SIG-M5 treated with dmso at 0.1 percent for 504 hours (cell line): Measurements from ENCODE around the gene PGAP6.
A peak's percentile ranks its signal among the peaks of the same experiment; 100 is the strongest.
"Not testable (repeated sequence)": the region's sequence is repeated elsewhere in the genome, so short reads cannot be mapped to it uniquely, and the experiment has no call there.

Experiments used
- DNase-seq: peaks from one replicate; lab custom pipeline; 2025; ENCODE audit not compliant: unreplicated experiment; lab: John Stamatoyannopoulos, UW

Gene PGAP6, protein sequence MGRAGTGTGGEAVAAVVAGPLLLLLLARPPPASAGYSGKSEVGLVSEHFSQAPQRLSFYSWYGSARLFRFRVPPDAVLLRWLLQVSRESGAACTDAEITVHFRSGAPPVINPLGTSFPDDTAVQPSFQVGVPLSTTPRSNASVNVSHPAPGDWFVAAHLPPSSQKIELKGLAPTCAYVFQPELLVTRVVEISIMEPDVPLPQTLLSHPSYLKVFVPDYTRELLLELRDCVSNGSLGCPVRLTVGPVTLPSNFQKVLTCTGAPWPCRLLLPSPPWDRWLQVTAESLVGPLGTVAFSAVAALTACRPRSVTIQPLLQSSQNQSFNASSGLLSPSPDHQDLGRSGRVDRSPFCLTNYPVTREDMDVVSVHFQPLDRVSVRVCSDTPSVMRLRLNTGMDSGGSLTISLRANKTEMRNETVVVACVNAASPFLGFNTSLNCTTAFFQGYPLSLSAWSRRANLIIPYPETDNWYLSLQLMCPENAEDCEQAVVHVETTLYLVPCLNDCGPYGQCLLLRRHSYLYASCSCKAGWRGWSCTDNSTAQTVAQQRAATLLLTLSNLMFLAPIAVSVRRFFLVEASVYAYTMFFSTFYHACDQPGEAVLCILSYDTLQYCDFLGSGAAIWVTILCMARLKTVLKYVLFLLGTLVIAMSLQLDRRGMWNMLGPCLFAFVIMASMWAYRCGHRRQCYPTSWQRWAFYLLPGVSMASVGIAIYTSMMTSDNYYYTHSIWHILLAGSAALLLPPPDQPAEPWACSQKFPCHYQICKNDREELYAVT

DNA sequence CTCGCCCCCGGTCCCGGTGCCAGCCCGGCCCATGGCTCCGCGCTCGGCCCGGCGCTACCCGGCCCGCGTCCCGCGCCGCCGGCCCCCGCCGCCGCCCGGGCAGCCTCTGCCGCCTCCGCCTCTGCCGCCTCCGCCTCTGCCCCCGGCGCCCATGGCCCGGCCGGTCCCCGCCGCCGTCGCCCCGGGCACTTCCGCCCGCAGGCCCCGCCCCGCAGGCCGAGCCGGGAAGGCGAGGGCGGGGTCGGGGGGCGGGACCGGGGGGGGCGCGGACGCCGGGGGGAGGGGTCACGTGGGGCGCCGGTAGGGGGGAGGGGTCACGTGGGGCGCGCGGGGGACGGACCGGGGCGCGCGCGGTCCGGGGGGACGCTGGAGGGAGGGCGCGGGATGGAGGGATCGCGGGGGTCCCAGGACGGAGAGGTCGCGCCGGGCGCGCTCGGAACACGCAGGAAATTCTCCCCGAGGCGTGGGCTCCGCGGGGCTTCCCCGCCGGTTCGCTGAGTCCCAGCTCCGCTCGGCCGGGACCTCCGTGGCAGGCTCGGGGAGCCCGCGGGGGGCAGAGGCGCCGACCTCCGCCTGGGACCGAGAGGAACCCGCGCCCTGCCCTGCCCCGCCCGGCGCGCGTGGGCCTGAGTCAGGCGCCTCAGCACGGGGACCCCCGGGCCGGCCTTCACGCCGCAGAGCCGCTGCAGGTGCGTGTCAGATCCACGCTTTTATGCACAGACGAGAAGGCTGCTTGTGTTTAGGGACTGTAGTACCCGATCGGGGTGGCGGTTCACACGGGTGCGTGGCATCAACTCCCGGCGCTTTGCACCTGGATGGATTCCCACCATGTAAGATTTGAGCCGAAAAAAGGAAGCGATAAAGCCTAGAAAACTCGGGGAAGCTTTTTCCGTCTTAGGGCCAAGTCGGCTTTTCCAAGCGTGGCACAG, at the start of gene PGAP6:
Gene PGAP6, minus strand, starts transcription at position 190 of the 929 bp plus-strand sequence. Its CDS starts 157 bp downstream, at position 33.
- DNase-seq = peak; percentile 41

DNA sequence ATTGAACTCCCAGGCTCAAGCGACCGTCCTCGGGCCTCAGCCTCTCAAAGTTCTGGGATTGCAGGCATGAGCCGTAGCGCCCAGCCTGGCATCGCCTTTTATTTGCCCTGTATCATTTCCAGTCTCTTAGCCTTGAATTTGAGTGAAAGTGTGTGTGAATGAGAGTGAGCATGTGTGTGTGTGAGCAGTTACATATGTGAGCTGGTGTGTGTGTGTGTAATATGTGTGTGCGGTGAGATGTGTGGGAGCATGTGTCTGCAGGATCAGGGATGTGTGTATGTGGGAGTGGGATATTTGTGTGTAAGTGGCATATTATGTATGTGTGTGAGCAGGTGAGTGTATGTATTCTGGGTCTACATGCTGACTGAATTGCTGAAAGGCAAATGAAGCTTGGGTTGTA, 49.1 kb upstream of the PGAP6 start:
- DNase-seq = no peak

DNA sequence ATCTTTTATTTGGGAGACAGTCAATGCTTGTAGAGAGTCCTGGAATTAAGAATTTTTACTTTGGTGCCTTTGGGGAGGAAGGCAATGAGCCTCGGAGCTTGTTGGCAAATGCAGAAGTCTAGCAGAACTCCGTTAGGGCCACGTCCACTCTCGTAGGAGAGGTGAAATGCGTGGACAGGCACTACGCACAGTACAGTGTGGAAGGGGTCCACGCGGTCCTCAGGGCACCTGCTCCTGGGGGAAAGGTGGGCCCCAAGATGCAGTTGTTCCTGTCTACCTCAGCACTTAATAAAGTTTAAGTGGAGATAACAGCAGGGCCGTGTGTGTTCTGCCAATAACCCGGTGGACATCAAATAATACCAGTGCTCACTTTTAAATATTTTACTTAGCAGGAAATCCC, 45.5 kb upstream of the PGAP6 start:
- no peak for DNase-seq

DNA sequence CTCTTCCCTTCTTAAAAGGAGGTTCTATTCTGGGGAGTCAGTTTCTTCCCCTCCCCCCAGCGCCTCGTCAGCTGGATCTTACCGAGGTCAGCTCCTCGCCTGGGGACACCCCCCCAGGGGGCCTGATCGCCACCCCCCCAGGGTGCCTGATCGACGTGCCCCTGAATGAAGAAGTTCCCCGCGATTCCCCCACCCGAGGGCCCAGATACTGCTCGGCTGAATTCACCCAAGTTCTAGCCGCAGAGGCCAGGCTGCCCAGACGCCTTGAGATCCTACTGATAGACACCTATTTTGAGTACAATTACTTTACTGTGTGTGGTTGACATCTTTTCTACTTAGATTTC, 45.1 kb upstream of the PGAP6 start:
- peak; percentile 16 for DNase-seq

DNA sequence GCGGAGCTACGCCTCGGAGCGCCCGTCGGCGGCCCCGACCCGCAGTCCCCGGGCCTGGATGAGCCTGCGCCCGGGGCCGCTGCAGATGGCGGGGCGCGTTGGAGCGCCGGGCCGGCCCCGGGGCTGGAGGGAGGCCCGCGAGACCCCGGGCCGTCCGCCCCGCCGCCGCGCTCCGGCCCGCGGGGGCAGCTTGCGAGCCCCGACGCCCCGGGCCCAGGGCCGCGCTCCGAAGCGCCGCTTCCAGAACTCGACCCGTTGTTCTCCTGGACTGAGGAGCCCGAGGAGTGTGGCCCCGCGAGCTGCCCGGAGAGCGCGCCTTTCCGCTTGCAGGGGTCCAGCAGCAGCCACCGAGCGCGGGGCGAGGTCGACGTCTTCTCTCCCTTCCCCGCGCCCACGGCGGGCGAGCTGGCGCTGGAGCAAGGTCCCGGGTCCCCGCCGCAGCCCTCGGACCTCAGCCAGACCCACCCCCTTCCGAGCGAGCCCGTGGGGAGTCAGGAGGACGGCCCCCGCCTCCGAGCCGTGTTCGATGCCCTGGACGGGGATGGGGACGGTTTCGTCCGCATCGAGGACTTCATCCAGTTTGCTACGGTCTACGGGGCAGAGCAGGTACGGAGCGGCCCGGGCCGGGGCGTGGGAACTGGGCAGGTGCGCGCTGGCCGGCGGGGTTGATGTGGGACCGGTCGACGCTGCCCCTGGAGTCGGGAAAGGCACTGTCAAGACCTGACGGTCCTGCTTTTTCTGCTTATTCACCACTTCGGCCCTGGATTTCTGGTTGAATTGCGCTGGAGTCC, 44.5 kb upstream of the PGAP6 start:
- DNase-seq = no peak

DNA sequence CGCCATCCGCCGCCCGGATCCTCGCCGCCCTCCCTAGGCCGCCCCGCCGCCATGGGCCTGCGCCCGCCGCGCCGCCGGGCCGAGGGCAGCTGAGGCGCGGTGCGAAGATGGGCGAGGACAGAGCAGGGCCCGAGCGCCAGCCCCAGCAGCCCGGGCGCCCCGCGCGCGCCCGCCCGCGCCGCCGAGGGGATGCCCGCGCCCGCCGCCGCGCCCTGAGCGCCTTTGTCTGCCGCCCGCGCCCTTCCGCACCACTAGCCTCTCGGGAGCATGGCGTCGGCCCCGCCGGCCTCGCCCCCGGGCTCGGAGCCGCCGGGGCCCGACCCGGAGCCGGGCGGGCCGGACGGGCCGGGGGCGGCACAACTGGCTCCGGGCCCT, 43.9 kb upstream of the PGAP6 start:
- DNase-seq = no peak

DNA sequence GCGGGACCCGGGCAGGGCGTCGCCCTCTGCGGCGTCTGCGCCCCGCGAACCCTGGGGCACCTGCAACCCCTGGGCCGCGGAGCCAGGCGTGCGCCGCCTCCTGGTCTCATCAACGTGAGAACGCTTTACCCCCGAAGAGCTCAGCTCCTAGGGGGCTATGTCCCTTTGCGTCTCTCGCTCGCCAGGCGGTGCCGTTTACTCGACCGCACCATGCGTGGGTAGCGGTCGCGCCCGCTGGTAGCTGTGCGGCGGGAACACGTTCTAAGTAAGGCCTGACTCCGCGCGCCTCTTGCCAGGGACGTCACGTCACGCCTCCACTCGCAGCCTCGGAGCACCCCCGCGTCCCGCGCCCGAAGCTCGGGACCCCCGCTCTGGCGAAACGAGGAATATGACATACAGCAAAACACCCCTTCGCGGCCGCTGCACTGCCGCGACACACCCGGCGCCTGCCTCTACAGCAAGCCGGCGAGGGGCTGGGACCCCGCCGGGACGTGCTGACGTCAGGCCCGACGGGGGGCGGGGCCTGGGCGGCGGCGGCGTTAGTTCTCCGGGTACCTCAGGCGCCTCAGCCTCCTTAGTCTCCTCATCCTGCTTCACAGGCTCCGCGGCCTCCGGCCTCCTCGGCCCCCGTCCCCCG, 43.4 kb upstream of the PGAP6 start, which contains the start of gene RAB11FIP3:
Gene RAB11FIP3, plus strand, starts transcription at position 568 of the 637 bp plus-strand sequence. CDS start 358 bp downstream, outside the sequence.
- peak; percentile 70 for DNase-seq

DNA sequence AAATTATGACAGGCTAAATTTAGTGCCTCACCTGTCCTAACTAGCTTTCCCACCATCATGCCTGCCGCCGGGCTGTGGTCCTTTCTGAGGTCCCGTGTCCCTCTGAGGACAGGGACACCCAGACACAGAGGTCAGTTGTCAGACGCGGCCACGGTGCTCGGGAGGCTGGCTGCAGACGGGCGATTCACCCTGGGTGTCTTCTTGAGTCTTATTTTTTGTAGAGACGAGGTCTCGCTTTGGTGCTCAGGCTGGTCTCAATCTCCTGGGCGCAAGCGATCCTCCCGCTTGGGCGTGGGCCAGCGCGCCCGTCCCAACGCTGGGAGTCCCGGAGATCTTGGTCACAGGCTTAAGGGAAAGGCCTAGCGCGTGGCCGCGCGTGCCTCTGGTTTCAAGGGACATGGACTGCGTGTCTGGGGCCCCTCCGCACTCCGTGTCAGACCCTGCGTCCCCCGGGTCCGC, 42.9 kb upstream of the PGAP6 start:
- no peak for DNase-seq

DNA sequence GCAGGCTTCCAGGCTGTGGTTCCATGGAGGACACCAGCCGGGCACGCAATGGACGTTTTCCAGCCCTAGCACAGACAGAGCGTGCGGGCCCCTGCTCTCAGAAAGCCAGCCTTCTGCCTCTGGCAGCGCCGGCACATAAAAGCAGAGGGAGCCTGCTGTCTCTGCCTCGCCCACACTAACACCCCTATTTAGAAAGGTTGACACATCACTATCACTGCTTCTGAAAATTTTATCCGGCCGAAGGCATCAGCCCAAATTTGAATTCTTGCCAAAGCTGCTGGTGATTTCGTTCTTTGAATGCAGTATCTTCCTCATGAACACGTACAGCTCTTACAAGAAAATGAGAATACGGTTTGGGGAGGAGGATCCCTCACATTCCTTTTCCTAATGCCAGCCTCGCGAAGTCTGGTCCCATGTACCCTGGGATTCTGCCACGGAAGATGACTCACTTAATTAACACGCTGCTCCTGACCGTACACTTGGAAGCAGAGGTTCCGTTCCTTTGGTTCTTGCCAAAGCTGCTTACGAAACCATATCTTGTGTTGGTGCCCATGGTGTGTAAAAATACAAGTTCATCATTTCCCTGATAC, 42.4 kb upstream of the PGAP6 start:
- peak; percentile 25 for DNase-seq

DNA sequence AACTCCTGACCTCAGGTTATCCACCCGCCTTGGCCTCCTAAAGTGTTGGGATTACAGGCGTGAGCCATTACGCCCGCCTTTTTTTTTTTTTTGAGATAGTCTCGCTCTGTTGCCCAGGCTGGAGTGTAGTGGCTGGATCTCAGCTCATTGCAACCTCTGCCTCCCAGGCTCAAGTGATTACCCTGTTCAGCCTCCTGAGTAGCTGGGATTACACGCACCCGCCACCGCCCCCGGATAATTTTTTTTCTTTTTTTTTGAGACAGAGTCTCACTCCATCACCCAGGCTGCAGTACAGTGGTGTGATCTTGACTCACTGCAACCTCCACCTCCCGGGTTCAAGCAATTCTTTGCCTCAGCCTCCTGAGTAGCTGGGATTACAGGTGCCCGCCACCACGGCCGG, 40.4 kb upstream of the PGAP6 start:
- DNase-seq = not testable (repeated sequence)

DNA sequence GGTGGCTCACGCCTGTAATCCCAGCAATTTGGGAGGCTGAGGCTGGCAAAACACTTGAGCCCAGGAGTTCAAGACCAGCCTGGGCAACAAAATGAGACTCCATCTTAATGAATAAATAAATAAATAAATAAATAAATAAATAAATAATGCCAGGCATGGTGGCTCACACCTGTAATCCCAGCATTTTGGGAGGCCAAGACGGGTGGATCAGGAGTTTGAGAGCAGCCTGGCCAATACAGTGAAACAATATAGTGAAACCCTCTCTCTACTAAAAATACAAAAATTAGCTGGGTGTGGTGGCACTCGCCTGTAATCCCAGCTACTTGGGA, 33.4 kb upstream of the PGAP6 start:
- DNase-seq = not testable (repeated sequence)

DNA sequence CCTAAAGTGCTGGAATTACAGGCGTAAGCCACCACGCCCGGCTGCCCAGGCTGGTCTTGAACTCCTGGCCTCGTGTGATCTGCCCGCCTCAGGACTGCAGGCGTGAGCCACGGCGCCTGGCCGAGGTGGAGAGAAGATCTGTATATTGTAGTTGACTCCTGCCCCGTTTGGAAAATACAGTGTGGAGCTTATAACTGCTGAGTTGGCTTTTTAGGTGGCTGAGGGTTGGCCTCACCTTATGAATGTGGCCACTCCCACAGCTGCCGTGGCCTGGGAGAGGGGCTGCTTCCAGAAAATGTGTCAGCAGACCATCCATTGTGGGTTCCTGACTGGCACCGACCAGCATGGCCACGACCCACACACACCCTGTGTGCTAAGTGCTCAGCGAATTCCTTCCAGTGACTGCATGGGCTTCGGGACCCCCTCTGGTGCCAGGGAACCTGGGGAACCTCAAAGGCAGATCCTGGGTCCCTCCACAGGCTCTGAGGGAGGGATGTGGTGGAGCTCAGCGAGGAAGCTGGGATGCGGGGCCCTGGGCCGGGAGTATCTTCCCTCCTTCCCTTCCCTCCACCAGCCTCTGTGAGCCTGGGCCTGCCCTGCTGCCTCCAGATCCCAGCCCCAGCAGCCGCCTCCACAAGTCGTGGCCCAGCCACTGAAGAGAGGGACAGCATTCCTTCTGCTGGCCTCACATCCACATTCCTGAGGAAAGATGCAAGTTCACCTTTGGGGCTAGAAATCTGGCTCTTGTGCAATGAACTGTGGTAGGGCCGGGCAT, 32.8 kb upstream of the PGAP6 start:
- no peak for DNase-seq

DNA sequence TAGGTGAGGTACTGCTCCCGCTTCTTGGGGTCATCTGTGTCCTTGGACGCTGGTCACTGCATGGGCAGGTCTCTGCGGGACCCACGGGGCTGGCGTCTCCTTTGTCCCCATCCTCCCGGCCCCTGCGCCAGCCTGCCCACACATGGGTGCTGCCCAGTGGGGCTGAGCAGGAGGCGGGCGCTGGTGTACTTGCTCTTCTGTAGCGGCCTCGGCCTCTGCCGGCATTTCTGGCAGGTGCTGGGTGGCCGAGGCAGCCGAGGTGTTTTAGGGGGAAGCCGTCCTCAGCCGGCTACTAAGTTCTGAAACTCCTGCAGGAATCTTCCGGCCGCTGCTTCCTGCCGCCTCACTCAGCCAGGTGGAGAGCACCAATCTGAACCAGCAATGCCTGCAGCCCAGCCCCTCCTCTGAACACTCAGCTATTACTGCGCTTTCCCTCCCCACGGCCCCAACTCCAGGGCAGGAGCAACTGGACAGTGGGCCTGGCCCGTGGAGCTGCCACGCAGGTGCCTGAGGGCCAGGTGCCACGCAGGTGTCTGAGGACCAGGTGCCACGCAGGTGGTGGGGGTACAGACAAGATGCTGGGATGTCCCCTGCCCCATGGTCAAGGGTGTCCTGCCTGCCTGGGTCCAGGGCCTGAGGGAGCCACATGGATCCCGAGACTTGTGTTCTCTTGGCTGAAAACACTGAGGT, 29.9 kb upstream of the PGAP6 start:
- no peak for DNase-seq

DNA sequence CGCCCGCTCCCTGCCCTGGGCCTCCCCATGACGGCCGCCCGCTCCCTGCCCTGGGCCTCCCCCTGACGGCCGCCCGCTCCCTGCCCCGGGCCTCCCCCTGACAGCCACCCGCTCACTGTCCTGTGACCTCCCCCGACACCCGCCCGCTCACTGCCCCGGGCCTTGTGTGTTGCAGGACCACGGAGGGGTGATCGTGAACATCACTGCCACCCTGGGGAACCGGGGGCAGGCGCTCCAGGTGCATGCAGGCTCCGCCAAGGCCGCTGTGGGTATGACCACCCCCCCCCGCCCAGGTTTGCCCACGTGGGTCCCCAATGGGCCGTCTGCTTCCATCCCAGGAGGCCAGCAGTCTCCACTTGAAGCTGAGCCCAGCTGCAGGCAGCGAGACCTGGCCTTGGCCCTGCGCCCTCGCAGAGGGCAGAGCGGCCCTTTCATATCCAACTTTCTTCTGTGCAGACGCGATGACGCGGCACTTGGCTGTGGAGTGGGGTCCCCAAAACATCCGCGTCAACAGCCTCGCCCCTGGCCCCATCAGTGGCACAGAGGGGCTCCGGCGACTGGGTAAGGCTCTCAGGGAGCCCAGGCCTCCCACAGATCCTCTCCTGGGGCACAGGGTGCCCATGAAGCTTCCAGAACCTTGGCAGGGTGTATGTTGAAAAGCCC, 28.9 kb upstream of the PGAP6 start:
- DNase-seq = no peak

DNA sequence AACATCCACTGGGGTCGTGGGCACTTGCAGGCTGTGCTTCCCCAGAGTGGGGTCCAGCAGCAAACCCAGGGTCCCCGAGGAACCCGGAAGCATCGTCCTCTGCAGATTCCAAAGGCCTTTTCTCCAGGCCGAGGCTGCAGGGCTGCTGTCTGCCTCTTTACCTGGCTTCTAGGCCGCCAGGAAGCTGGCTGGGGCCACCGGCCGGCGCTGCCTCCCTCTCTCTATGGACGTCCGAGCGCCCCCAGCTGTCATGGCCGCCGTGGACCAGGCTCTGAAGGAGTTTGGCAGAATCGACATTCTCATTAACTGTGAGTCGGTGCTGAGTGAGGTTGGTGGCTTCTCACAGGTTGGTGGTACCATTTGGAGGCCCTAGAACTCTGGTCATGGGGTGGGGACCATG, 25.5 kb upstream of the PGAP6 start:
- no peak for DNase-seq

DNA sequence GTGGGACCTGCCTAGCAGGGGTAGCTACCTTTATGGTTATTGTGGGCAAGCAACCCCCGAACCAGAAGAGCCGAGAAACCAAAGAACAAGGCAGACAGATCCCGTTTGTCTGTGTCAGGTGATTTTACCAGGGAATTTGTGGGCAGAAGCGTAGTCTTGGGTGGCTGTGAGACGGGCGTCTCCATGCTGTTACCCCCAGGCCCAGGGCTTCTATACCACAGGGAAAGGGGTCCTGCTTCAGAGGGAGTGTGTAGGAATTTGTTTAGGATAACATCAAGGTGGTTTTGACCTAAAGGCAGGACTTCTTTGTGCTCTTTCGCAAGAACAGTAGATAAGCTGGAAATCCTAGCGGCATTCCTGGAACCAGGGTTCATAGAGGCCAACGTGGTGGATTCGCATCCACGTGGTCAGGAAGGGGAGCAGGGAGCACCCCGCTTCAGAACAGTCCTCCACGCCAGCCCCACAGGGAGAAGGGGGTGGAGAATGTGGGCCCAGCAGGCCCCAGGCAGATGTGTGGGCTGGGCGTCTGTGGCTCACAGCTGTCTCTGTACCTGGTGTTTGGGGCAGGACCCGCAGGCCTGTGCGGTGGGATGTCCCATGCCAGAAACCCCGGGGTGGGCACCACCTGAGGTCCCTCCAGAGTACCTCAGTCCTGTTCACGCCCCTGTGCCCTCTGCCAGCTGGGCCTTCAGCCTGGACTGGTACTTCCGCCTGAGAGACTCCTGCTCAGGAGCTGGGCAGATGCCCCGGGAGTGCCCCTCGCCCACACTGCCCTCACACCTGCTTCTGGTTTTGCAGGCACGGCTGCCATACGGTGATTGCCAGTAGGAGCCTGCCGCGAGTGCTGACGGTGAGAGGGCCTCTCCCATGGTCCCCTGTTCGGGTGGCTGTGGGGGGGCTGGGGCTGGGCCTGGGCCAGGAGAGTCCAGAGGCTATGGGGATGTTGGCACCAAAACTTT, 24.0 kb upstream of the PGAP6 start:
- DNase-seq = no peak
